Mucosa of descending colon (tissue), 3 donors: ENCODE data around the gene EHMT1. TPM values are rescaled to one million over a fixed set of nuclear protein-coding genes. Genes with fewer than 3 reads are reported as not detected.

Source experiments
- ATAC-seq: fragments of 200-7000 bp; cut with Tn5 transposase; one replicate; pipeline ENCODE4 v1.9.1; 2020; ENCODE audit warnings: mild to moderate bottlenecking, moderate library complexity
- DNase-seq, 3 donors: peaks; one replicate each; pipeline ENCODE4 v3.0.0-alpha.2; 2020
- H3K36me3 ChIP-seq: fragments of 200-600 bp; one replicate; pipeline ENCODE4 v1.8.0; 2021; ENCODE audit warnings: low read depth, mild to moderate bottlenecking
- H3K4me1 ChIP-seq: fragments of 200-600 bp; one replicate; pipeline ENCODE4 v1.8.0; 2021; ENCODE audit warnings: low read depth, mild to moderate bottlenecking
- H3K4me3 ChIP-seq: fragments of 200-600 bp; one replicate; pipeline ENCODE4 v1.8.0; 2021; ENCODE audit warnings: mild to moderate bottlenecking
- H3K9me3 ChIP-seq: fragments of 200-600 bp; one replicate; pipeline ENCODE4 v1.8.0; 2021; ENCODE audit warnings: mild to moderate bottlenecking
- CTCF ChIP-seq: fragments of 200-600 bp; IDR thresholded peaks from one replicate; pipeline ENCODE4 v1.8.0; 2022; ENCODE audit warnings: antibody characterized with exemption, mild to moderate bottlenecking
- intact Hi-C, 2 donors: fragments of 100-400 bp; cut with DNase I in 1 of 2; cut with micrococcal nuclease in 1 of 2; formaldehyde crosslinking; loops; one replicate each; pipeline versions ENCODE4 v1.11.0 to v1.11.1; 2022; cut with DNase I, micrococcal nuclease
- total RNA-seq, 3 donors: library from RNA; stranded (reverse); fragmentation: NEBNext Ultra II Directional in 2 of 3; extraction: Animal tissue kit (Norgen Biotek cat#: 25700) in 2 of 3; gene quantifications; one replicate each; pipeline versions ENCODE4 v1.2.1 to v1.2.4, GENCODE V29; 2021 to 2023
- donor health status: DM: no; HTN: no; CAD: no; lungs with moderate emphysema.
- donor health status: DM: no; HTN: no; CAD: no.
- donor health status: DM: no; HTN: yes; CAD: no.

The EHMT1 gene
- total RNA-seq, 3 donors from 2014 or later: 78.4 to 90.8 (median 83.3) TPM

GRCh38 chr9:137631345-137632229 is 12.8 kb downstream of the EHMT1 start:
- H3K4me1 ChIP-seq: peaks cover 9% of the 10 kb centered on the region

GRCh38 chr9:137632230-137633161 is 13.7 kb downstream of the EHMT1 start:
- ATAC-seq: no peak
- peaks cover 9% of the 10 kb centered on the region for H3K4me1 ChIP-seq
- H3K36me3 ChIP-seq: no peaks in the 10 kb centered on the region
- no peaks in the 10 kb centered on the region for H3K9me3 ChIP-seq
- DNase-seq: peak in 1 of 3 donors; percentile 31
- TF ChIP-seq CTCF: no peak
- H3K4me3 ChIP-seq: no peak overlapping the region
- intact Hi-C loops: no loop called here

More at GRCh38 chr9:137631345-137632229, 12.8 kb downstream of the EHMT1 start:
- no peaks in the 10 kb centered on the region for H3K36me3 ChIP-seq
- H3K9me3 ChIP-seq: no peaks in the 10 kb centered on the region
- DNase-seq (peak in 1 of 3 donors; percentile 8), ATAC-seq (no peak)
- intact Hi-C loops: no loop called here
- no peak overlapping the region for H3K4me3 ChIP-seq
- no peak for TF ChIP-seq CTCF

GRCh38 chr9:137634016-137634415 is 15.2 kb downstream of the EHMT1 start:
- DNase-seq (no peak), ATAC-seq (no peak)
- Histone ChIP-seq H3K4me1 (peaks cover 9% of the 10 kb centered on the region), H3K4me3 (no peak overlapping the region), H3K9me3 (no peaks in the 10 kb centered on the region), H3K36me3 (no peaks in the 10 kb centered on the region)
- intact Hi-C loops: no loop called here
- no peak for TF ChIP-seq CTCF

GRCh38 chr9:137638680-137639079 is 19.9 kb downstream of the EHMT1 start:
- ATAC-seq (no peak), DNase-seq (peak in 1 of 3 donors; percentile 32)
- H3K4me1 ChIP-seq: no peaks in the 10 kb centered on the region

More at GRCh38 chr9:137638680-137639079, 19.9 kb downstream of the EHMT1 start:
- intact Hi-C loops: no loop called here
- TF ChIP-seq CTCF: no peak
- no peaks in the 10 kb centered on the region for H3K36me3 ChIP-seq
- H3K9me3 ChIP-seq: no peaks in the 10 kb centered on the region
- H3K4me3 ChIP-seq: no peak overlapping the region
